HG03342 (cell line): Measurements from ENCODE around the gene TCF4.
"Not testable (repeated sequence)": the region's sequence is repeated elsewhere in the genome, so short reads cannot be mapped to it uniquely, and the experiment has no call there.

ENCODE experiments used
- ATAC-seq: cut with Tn5 transposase; IDR thresholded peaks from one replicate; pipeline ENCODE4 v1.9.1; 2021; ENCODE audit warnings: mild to moderate bottlenecking, moderate library complexity; ENCODE audit not compliant: unreplicated experiment

TCF4 gene

GRCh38 chr18:55479656-55480420 lies 108.2 kb downstream of the TCF4 start:
- ATAC-seq = no peak

GRCh38 chr18:55477860-55478581 lies 110.0 kb downstream of the TCF4 start:
- peak; percentile 21 for ATAC-seq

GRCh38 chr18:55477499-55477859 lies 110.5 kb downstream of the TCF4 start:
- peak; percentile 93 for ATAC-seq

- ATAC-seq = no peak
Observed at GRCh38 chr18:55475916-55476315, 112.1 kb downstream of the TCF4 start.

- no peak for ATAC-seq
Observed at GRCh38 chr18:55475467-55475866, 112.5 kb downstream of the TCF4 start.

- no peak for ATAC-seq
Observed at GRCh38 chr18:55473560-55473959, 114.4 kb downstream of the TCF4 start.

- no peak for ATAC-seq
Observed at GRCh38 chr18:55473058-55473457, 114.9 kb downstream of the TCF4 start.

- ATAC-seq = no peak
Observed at GRCh38 chr18:55470826-55471225, 117.2 kb downstream of the TCF4 start.

GRCh38 chr18:55469134-55469533 lies 118.9 kb downstream of the TCF4 start:
- not testable (repeated sequence) for ATAC-seq

- ATAC-seq = no peak
Observed at GRCh38 chr18:55466789-55467188, 121.2 kb downstream of the TCF4 start.

- no peak for ATAC-seq
Observed at GRCh38 chr18:55465313-55465712, 122.7 kb downstream of the TCF4 start.

GRCh38 chr18:55464581-55464980 lies 123.4 kb downstream of the TCF4 start:
- ATAC-seq = no peak

GRCh38 chr18:55462652-55463051 lies 125.3 kb downstream of the TCF4 start:
- ATAC-seq = no peak

- ATAC-seq = no peak
Observed at GRCh38 chr18:55461848-55462247, 126.1 kb downstream of the TCF4 start.

- no peak for ATAC-seq
Observed at GRCh38 chr18:55458456-55459203, 129.4 kb downstream of the TCF4 start.

GRCh38 chr18:55457028-55457427 lies 131.0 kb downstream of the TCF4 start:
- ATAC-seq = no peak

- no peak for ATAC-seq
Observed at GRCh38 chr18:55455938-55456337, 132.1 kb downstream of the TCF4 start.

GRCh38 chr18:55453186-55453585 lies 134.8 kb downstream of the TCF4 start:
- ATAC-seq = no peak

GRCh38 chr18:55452123-55452611 lies 135.8 kb downstream of the TCF4 start:
- ATAC-seq = no peak

- no peak for ATAC-seq
Observed at GRCh38 chr18:55449412-55450140, 138.4 kb downstream of the TCF4 start.

GRCh38 chr18:55448420-55448819 lies 139.6 kb downstream of the TCF4 start:
- ATAC-seq = no peak
